Measurements from ENCODE around the gene NIPA2. TPM values are rescaled to one million over a fixed set of nuclear protein-coding genes. Genes with fewer than 3 reads are reported as not detected.

NIPA2 gene
- total RNA-seq, 1 donor from 2014 or later = 71.2 TPM

Other genes starting within 250 kb of the NIPA2 start
- 19.8 and 21.9 TPM in 2 replicates for gene NIPA1, start 52.0 kb upstream of the NIPA2 start, total RNA-seq
- 50.7 and 57.5 TPM in 2 replicates for gene CYFIP1, start 141.7 kb downstream of the NIPA2 start, total RNA-seq
- gene TUBGCP5, start 200.9 kb downstream of the NIPA2 start, total RNA-seq = 22.3 and 25.9 TPM in 2 replicates

Data from activated T-helper 1 cell treated with anti-CD3 and anti-CD28 coated beads, Interleukin-12 subunit alpha, Interleukin-12 subunit beta, Interleukin-2, Interleukin-4 antibody, amounts not matched to agents 30 ng/mL and 10 ng/mL and 1 ng/mL, durations not matched to agents 14 hours and 24 hours and 36 hours (primary cell).